ENCODE data around the gene RHOXF2B. TPM values are rescaled to one million over a fixed set of nuclear protein-coding genes. Genes with fewer than 3 reads are reported as not detected.
"Not testable (repeated sequence)": the region's sequence is repeated elsewhere in the genome, so short reads cannot be mapped to it uniquely, and the experiment has no call there.

The RHOXF2B gene
- total and polyA plus RNA-seq, 4 donors = 0.12 TPM; not detected in 3

GRCh38 chrX:120111611-120112010 is 34.1 kb upstream of the RHOXF2B start:
- no peaks in the 10 kb centered on the region for H3K36me3 ChIP-seq (ENCODE audit: control insufficient read depth in 4 of 4, insufficient read depth in 4 of 4, low read length in 4 of 4)
- no peaks in the 10 kb centered on the region for H3K9me3 ChIP-seq (ENCODE audit: control insufficient read depth in 4 of 4, insufficient read depth in 3 of 4, low read length in 3 of 4)
- ATAC-seq (ENCODE audit: insufficient read depth, low FRiP score) (no peak), DNase-seq (no peak)
- no peak for TF ChIP-seq CTCF (IDR thresholded peaks at IDR 0.05; ENCODE audit: control extremely low read depth, extremely low read depth)
- no peaks in the 10 kb centered on the region for H3K4me1 ChIP-seq (ENCODE audit: control insufficient read depth in 5 of 5, insufficient read depth in 5 of 5, low read length in 5 of 5)
- no peak overlapping the region for H3K27ac ChIP-seq (ENCODE audit: low read depth in 1 of 2, low read length in 1 of 2)
- no peak overlapping the region for H3K4me3 ChIP-seq
- no peak overlapping the region for H3K9ac ChIP-seq (ENCODE audit: insufficient read depth in 1 of 2, low read length in 2 of 2)
- H3K27me3 ChIP-seq (ENCODE audit: control insufficient read depth in 3 of 3, insufficient read depth in 3 of 3, low read length in 2 of 3) = no peaks in the 10 kb centered on the region

- Histone ChIP-seq H3K27ac (ENCODE audit: low read depth in 1 of 2, low read length in 1 of 2) (no peak overlapping the region), H3K36me3 (ENCODE audit: control insufficient read depth in 4 of 4, insufficient read depth in 4 of 4, low read length in 4 of 4) (no peaks in the 10 kb centered on the region), H3K27me3 (ENCODE audit: control insufficient read depth in 3 of 3, insufficient read depth in 3 of 3, low read length in 2 of 3) (no peaks in the 10 kb centered on the region), H3K9ac (ENCODE audit: insufficient read depth in 1 of 2, low read length in 2 of 2) (no peak overlapping the region), H3K9me3 (ENCODE audit: control insufficient read depth in 4 of 4, insufficient read depth in 3 of 4, low read length in 3 of 4) (no peaks in the 10 kb centered on the region), H3K4me1 (ENCODE audit: control insufficient read depth in 5 of 5, insufficient read depth in 5 of 5, low read length in 5 of 5) (no peaks in the 10 kb centered on the region), H3K4me3 (no peak overlapping the region)
- ATAC-seq (ENCODE audit: insufficient read depth, low FRiP score) (no peak), DNase-seq (no peak)
- TF ChIP-seq CTCF (IDR thresholded peaks at IDR 0.05; ENCODE audit: control extremely low read depth, extremely low read depth) = no peak
- WGBS, 2 donors = 59 to 62% methylated on average over 1 of the region's 1 CpG
Measured at GRCh38 chrX:120109378-120109777, 31.9 kb upstream of the RHOXF2B start.

- not testable (repeated sequence) for H3K36me3 ChIP-seq (ENCODE audit: control insufficient read depth in 4 of 4, insufficient read depth in 4 of 4, low read length in 4 of 4); DNase-seq; H3K4me1 ChIP-seq (ENCODE audit: control insufficient read depth in 5 of 5, insufficient read depth in 5 of 5, low read length in 5 of 5); H3K27me3 ChIP-seq (ENCODE audit: control insufficient read depth in 3 of 3, insufficient read depth in 3 of 3, low read length in 2 of 3); H3K4me3 ChIP-seq; H3K9ac ChIP-seq (ENCODE audit: insufficient read depth in 1 of 2, low read length in 2 of 2); ATAC-seq (ENCODE audit: insufficient read depth, low FRiP score); H3K9me3 ChIP-seq (ENCODE audit: control insufficient read depth in 4 of 4, insufficient read depth in 3 of 4, low read length in 3 of 4); H3K27ac ChIP-seq (ENCODE audit: low read depth in 1 of 2, low read length in 1 of 2)
- WGBS, 2 donors = 85 to 97% methylated on average over 2 of the region's 2 CpGs
Measured at GRCh38 chrX:120104707-120105106, 27.2 kb upstream of the RHOXF2B start.

GRCh38 chrX:120101057-120101456 is 23.6 kb upstream of the RHOXF2B start:
- not testable (repeated sequence) for H3K27ac ChIP-seq (ENCODE audit: low read depth in 1 of 2, low read length in 1 of 2); ATAC-seq (ENCODE audit: insufficient read depth, low FRiP score); H3K4me3 ChIP-seq; H3K27me3 ChIP-seq (ENCODE audit: control insufficient read depth in 3 of 3, insufficient read depth in 3 of 3, low read length in 2 of 3); H3K9me3 ChIP-seq (ENCODE audit: control insufficient read depth in 4 of 4, insufficient read depth in 3 of 4, low read length in 3 of 4); H3K36me3 ChIP-seq (ENCODE audit: control insufficient read depth in 4 of 4, insufficient read depth in 4 of 4, low read length in 4 of 4); DNase-seq; H3K9ac ChIP-seq (ENCODE audit: insufficient read depth in 1 of 2, low read length in 2 of 2); H3K4me1 ChIP-seq (ENCODE audit: control insufficient read depth in 5 of 5, insufficient read depth in 5 of 5, low read length in 5 of 5)
- 81 to 100% methylated on average over 2 of the region's 2 CpGs for WGBS, 2 donors

- ATAC-seq (ENCODE audit: insufficient read depth, low FRiP score) (no peak), DNase-seq (no peak)
- no peak for TF ChIP-seq CTCF (IDR thresholded peaks at IDR 0.05; ENCODE audit: control extremely low read depth, extremely low read depth)
- no peak overlapping the region for H3K27ac ChIP-seq (ENCODE audit: low read depth in 1 of 2, low read length in 1 of 2)
- H3K27me3 ChIP-seq (ENCODE audit: control insufficient read depth in 3 of 3, insufficient read depth in 3 of 3, low read length in 2 of 3) = peaks cover 0 to 3% (median 2%) of the 10 kb centered on the region in 3 donors
- H3K36me3 ChIP-seq (ENCODE audit: control insufficient read depth in 4 of 4, insufficient read depth in 4 of 4, low read length in 4 of 4) = no peaks in the 10 kb centered on the region
- H3K9me3 ChIP-seq (ENCODE audit: control insufficient read depth in 4 of 4, insufficient read depth in 3 of 4, low read length in 3 of 4) = peaks cover 0 to 2% (median 0%) of the 10 kb centered on the region in 4 donors
- H3K4me3 ChIP-seq = no peak overlapping the region
- 58 to 94% methylated on average over 2 of the region's 2 CpGs for WGBS, 2 donors
- H3K4me1 ChIP-seq (ENCODE audit: control insufficient read depth in 5 of 5, insufficient read depth in 5 of 5, low read length in 5 of 5) = no peaks in the 10 kb centered on the region
- no peak overlapping the region for H3K9ac ChIP-seq (ENCODE audit: insufficient read depth in 1 of 2, low read length in 2 of 2)
Measured at GRCh38 chrX:120090208-120090607, 12.7 kb upstream of the RHOXF2B start.
